HG03469 (cell line): ENCODE measurements around the gene PPP1CB.

ENCODE experiments used
- ATAC-seq: cut with Tn5 transposase; IDR thresholded peaks from one replicate; pipeline ENCODE4 v1.9.1; 2021; ENCODE audit warnings: mild to moderate bottlenecking, moderate library complexity, moderate number of reproducible peaks; ENCODE audit not compliant: unreplicated experiment

PPP1CB gene

DNA sequence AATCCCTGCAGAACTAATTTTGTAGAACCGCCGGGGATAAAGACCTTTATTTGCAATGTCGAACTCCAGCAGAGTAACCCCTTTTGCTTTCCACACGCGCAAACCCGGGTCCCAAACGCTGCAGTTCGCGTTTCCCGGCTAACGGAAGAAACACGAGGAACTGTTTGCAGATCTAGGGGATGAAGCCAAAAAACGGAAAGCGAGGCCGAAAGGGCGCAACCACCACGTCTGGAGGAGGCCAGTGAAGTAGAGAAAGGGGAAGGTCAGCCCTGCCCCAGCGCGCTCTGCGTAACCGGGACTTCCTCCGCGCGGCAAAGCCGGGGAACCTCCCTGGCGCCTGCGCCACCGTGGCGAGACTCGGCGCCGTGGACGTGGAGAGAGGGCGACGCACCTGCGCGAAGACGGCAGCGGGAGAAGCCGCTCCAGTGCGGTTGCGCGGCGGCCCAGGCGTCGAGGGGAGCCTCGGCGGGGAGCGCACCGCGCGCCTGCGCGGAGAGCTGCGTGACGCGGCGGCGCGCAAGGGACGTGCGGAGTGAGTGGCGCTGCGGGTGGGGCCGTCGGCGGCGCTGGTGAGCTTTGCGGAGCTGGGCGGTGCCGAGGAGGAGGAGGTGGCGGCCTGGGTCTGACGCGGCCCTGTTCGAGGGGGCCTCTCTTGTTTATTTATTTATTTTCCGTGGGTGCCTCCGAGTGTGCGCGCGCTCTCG lies at the start of gene PPP1CB:
PPP1CB (plus strand) TSS at position 579 of the 704 bp plus-strand sequence. CDS start 295 bp downstream, outside the sequence.
- peak; percentile 67 for ATAC-seq

DNA sequence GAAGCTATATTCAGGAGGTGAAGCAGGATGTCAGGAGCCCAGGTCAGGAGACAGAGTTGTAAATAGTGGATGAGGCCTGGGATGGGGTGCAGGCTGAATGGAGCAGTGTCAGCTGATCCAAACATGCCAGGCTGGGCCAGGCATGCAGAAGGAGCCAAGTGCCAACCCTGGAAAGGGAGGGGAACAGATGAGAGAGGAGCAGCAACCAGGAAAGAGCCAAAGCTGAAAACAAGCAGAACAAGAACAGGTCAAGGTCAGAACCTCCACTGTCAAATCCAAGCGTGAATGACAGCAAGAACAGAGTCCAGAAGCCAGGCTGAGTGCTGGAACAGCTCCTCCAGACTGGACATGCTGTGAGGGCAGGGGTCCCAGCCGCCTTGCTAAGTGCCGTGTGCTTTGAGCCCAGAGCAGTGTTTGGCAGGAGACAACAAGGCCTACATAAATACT lies 49.2 kb upstream of the PPP1CB start:
- ATAC-seq = no peak

DNA sequence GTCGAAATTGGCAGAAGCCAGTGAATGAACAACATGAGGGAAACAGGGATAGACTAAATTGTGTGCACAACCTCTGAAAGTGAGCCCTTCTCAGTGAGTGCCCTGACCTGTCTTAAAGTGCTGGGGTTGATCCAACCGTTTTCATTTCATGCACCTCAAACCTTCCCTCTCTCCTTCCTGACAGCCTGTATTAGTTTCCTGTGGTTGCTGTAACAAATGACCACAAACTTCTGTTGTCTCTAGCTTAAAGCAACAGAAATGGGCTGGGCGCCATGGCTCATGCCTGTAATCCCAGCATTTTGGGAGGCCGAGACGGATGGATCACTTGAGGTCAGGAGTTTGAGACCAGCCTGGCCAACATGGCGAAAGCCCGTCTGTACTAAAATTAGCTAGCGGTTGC lies 48.8 kb upstream of the PPP1CB start:
- ATAC-seq = no peak

DNA sequence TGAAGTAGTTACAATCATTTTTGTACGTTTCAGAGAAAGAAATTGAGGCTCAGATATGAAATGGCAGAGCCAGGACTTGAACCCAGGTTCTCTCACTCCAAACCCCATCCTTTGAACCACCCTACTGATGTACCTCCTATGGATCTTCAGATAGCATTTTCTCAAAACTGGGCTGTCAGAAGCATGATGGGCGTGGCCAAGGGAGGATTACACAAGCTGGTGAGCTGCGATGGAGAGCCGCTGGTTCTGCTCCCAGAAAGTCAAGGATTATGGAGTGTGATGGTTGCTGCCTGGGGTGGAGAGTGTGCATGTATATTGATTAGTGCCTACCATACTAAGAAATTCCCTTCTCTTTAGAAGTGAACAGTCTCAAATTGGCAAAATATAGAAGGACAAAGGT lies 47.0 kb upstream of the PPP1CB start:
- no peak for ATAC-seq

DNA sequence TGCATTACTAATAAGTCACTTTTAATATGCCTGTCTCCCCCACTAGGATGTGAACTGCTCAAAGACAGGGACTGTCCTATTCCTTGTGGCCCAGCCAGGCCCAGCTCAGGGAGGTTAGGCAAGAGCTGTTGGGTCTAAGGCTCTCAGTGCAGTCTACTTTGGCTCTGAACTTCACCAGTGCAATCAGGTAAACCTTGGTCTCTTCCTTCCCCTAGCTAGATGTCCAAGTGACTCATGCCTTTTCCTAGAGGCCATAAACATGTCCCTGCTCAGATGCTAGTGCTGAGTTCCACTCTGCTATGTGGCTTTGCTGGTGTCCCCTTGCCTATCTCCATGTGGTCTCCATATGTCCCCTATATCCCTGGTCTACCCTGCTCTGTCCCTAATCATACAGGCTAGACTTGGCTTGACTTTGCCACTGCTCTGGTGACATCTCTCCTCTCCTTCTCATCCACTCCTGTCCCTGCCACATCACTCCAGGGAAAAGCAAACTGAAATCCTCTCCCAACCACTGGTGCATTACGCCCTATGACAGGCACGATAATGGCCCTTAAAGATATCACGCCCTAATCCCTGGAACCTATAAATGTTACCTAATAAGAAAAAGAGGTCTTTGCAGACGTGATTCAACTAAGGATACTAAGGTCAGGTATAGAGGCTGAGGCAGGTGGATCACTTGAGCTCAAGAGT lies 45.7 kb upstream of the PPP1CB start:
- no peak for ATAC-seq

DNA sequence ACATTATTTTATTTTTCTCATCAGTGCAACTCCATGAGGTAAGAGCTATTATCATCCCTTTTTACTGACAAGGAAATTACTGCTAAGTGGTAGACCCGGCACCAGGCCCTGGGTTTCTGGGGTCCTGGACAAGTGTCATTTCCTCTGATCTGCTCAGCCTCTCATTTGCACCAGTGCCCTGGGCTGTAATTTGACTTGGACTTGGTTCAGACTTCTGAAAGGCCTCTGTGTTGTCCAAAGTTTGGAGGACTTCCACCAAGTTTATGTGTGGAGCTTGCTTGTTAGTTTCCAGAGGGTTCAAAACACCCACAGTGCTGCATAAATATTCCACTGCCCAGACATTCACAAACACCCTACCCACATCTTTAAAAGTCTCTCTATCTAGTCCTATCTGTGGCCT lies 44.0 kb upstream of the PPP1CB start:
- no peak for ATAC-seq

DNA sequence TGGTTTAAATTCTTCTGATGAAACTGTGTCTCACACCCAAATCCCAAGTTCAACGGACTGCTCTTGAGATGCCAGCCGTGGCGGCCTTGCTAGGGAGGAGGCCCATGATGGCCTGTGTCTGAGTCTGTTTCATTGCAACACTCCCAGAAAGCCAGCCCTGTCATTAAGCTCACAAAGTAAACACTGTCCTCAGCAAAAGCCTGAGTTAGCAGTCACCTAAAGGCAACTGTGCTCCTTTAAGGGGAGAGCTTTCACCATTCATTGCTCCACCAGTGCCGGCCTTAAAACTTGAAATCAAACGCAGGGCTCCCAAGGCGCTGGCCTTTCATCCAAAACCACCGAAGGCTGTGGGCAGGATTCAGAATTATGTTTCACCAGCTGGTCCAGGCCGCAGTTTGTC lies 42.5 kb upstream of the PPP1CB start:
- no peak for ATAC-seq

DNA sequence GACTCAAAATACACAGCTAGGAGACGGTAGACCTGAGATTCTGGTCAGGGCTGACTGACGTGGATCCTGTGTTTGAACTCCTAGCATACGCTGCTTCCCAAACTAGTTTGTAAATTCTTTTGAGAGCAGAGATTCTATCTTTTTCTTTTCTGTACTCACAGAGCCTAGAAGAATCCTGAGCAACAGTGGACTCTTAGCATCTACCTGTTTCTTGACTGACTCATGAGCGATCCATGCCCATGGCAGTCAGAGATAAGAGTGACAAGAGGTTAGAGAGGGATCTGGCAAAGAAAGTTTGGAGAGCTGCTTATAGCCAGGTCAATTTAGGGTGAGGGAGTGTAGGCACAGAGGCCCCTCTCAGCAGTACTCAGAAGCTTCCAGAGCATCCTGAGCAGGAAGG lies 41.1 kb upstream of the PPP1CB start:
- no peak for ATAC-seq

DNA sequence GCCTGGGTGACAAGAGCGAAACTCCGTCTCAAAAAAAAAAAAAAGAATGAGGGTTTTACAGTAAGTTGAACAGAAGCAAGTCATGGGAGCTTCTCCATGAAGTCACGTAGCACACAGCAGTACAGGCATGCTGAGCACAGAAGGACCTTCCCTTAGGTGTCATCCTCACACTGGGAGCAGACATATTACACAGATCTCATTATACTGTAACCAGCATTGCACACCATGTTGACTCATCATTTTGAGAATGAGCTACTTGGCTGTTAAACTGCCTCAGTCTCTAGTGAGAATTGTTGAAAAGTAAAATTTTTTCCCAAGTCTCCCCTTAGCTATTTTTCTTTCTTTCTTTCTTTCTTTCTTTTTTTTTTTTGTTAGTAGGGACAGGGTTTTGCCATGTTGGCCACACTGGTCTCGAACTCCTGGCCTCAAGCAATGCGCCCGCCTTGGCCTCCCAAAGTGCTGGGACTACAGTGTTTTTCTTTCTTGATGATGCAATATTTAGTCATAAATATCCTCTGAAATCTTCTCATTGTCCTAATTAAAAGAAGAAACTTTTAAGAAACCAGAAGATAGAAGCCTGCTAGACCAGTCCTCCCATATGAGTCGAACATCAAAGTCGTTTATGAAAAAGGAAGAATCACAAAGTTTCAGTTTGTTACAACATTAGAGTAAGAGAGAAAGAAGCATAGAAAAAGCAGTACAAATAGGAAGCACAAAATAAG lies 37.9 kb upstream of the PPP1CB start:
- ATAC-seq = no peak

DNA sequence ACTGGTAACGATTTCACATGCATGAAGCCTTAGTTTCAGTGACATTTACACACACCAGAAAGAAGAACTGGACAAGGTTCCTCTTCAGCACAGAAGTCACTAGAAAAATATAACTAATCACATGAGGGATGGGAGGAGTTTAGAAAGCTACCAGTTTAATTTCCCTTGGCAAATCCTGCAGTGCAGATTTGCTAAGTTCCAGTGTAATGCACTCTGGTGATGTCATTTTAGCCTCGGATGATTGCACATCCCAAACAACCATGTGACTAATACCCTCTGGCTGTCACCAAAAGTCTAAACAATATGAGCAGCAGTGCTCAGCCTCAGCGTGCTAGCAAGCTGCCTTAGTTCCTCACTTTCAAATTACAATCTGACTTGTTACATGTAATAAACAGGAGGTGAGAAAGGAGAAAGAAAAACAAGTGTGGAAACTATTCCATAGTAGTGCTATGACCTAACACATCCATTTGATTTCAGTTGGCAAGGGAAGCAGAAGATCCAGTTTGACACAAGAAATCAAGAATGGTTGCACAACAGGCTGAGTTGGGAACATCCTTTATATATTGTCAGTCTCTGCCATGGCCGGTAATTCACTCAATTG lies 35.3 kb upstream of the PPP1CB start:
- no peak for ATAC-seq

DNA sequence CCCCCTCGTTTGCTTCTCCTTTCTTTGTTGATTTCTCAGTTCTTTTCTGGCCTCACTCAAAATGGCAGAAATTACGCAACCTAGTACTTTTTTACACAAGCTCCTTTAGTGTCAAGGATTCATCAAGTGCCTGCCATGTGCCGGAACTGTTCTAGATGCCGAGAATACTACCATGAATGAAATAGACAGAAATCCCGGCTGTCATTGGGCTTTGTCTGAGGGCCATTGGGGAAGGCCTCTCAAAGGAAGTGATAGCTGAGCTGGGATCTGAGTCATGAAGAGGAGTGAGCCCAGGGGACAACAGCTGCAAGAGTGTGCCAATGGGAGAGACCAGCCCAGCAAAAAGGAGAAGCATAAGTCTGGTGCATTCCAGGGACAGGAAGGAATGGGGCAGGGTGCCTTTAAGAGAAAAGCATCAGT lies 34.3 kb upstream of the PPP1CB start:
- no peak for ATAC-seq

DNA sequence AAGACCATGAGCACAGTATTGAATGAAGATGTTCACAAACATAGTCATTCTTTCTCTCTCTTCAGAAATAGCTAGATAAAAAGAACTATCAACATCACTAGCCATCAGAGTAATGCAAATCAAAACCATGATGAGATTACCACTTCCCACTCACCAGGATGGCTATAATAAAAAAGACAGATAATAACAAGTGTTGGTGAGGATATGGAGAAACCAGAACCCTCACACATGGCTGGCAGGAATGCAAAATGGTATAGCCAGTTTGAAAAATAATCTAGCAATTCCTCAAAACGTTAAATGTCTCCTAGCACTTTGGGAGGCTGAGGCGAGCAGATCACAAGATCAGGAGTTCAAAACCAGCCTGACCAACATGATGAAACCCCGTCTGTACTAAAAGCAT lies 31.3 kb upstream of the PPP1CB start:
- no peak for ATAC-seq

DNA sequence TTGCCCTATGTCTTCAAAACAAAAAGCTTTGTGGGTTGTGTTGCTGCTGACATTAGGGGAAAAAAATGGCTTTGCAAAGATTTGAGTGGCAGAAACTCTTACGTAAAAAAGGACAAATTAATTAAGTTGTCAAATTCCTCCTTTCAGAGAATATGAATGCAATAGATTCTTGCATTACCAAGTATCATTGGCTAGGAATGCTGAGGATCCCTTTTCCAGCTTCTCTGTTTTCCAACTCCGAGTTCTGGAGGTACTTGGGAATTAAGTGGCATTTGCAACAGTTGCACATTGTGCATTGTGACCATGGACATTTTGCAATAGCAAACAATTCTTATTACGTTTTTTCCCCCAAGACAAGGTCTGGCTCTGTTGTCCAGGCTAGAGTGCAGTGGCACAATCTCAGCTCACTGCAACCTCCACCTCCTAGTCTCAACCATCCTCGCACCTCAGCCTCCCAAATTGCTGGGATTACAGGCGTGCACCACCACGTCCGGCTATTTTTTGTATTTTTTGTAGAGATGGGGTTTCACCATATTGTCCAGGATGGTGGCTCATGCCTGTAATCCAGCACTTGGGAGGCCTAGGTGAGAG lies 29.9 kb upstream of the PPP1CB start:
- no peak for ATAC-seq

DNA sequence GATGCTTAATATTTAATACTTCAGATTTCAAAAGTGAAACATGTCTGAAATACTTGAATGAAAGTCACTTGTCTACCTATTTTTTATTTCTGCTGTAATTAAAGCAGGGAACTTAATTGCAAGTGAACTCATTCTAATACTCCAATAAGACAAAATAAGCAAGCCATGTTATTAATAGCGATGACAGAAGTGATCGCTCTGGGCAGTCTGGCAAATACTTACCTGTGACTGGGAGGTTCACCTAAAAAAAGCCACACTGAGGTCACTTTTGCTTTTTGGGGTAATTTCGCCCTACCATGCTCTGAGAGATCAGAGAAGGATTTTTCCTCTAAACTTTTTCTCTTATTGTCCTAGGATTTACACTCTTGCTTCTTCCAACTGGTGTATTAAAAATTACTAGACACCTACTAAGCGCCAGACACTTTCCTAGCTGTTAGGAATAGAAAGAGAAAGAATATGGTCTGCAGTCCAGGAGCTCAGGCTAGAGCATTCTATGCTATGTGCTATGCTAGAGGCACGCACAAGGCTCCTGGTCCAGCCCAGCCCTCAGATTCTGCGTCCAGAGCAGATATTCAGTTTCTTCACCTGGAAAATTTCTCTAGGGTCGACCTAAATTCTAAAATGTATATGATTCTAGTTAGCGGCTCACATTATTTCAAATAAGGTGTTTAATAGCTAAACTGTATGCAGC lies 26.5 kb upstream of the PPP1CB start:
- ATAC-seq = no peak

DNA sequence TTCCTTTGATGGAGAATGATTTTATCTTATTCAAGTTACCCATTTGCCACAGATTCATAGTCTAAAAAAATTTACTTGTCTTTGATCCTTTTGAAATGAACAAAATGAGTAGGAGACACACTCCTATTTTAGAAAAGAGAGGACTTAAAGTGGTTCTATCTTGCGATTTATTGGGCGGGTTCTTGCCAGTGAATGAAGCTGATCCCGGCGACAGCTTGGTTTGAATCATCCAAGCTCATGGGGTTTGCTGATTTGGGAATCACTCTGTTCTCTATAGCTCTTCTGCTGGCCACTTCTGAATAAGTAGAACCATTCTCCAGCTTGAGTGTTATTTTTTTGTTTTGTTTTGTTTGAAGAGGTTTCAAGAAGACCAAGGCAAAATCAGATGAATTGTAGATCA lies 25.5 kb upstream of the PPP1CB start:
- no peak for ATAC-seq

DNA sequence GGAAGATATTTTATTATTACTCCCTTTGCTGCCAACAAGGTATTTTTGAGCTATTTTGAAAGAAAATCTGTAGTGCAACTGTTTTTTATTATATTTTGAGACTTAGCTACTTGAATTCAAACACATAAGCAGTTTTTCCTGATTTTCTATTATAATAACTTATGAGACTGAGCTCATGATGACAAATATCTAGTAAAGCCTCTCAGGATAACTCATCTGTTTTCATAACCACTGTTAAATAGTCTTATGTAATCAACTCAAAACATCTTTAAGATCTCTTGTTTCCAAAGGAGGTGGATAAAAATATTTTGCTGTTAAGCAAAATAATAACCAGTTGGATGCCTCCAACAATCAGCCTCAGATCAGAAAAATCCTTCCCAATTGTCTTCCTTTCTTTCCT lies 21.9 kb upstream of the PPP1CB start:
- ATAC-seq = no peak

DNA sequence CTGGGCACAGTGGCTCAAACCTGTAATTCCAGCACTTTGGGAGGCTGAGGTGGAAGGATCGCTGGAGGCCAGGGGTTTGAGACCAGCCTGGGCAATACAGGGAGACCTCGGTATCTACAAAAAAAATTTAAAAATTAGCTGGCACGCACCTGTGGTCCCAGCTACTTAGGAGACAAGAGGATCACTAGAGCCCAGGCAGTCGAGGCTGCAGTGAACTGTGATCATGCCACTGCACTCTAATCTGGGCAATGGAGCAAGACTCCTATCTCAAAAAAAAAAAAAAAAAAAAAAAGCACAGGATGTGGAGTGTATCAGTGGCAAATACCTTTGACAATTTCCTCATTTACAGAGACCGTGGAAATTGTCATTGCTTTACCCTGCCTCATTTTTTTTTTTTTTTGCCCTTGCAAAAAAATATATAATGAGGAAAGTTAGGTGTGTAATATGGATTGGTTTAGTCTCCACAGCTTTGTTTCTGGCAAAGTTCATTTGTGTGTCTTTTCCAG lies 20.9 kb upstream of the PPP1CB start:
- ATAC-seq = no peak

DNA sequence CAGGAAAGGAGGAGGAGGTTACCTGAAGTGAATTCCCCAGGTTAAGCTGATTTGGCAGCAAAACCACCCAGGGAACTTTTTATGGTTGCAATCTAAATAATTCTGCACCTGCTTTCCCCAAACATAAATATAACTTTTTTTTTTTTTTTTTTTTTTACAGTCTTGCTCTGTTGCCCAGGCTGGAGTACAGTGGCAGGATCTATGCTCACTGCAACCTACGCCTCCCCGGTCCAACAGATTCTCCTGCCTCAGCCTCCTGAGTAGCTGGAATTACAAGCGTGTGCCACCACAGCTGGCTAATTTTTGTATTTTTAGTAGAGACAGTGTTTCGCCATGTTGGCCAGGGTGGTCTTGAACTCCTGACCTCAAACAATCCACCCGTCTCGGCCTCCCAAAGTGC lies 16.1 kb upstream of the PPP1CB start:
- ATAC-seq = no peak

DNA sequence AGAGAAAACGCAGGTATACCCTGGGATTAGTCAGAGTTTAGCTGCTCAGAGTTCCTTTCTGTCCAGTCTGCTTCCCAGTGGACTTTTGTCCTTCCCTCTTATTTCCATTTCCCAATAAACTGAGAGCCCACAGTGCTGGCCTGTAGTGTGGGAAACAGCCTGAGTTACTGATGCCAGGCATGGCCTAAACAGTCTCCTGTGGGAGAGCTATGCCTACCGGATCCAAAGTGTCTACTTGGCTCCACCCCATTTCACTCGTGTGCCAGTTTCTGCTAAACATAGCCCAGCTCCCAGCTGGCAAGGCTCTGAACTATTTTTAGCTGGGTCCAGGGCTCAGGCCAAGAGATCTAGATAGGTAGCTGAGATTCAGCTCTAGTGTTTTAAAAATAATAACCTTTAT lies 15.6 kb upstream of the PPP1CB start:
- ATAC-seq = no peak

DNA sequence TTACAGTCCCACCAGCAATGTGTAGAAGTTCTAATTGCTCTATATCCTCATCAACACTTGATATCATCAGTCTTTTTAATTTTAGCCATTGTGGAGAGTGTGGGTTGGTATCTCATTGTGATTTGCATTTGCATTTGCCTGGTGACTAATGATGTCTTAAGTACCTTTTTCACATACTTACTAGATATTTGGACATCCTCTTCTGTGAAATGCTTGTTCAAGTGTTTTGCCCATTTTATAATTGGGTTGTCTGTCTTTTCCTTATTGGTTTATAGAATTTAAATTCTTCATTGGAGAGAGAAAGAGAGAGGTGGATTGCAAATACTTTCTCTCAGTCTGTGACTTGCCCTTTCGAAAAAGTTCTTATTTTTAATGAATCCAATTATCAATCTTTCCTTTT lies 14.0 kb upstream of the PPP1CB start:
- no peak for ATAC-seq
